ENCODE results near the gene ASCC1.
"Not testable (repeated sequence)": the region's sequence is repeated elsewhere in the genome, so short reads cannot be mapped to it uniquely, and the experiment has no call there.

The ASCC1 gene

DNA sequence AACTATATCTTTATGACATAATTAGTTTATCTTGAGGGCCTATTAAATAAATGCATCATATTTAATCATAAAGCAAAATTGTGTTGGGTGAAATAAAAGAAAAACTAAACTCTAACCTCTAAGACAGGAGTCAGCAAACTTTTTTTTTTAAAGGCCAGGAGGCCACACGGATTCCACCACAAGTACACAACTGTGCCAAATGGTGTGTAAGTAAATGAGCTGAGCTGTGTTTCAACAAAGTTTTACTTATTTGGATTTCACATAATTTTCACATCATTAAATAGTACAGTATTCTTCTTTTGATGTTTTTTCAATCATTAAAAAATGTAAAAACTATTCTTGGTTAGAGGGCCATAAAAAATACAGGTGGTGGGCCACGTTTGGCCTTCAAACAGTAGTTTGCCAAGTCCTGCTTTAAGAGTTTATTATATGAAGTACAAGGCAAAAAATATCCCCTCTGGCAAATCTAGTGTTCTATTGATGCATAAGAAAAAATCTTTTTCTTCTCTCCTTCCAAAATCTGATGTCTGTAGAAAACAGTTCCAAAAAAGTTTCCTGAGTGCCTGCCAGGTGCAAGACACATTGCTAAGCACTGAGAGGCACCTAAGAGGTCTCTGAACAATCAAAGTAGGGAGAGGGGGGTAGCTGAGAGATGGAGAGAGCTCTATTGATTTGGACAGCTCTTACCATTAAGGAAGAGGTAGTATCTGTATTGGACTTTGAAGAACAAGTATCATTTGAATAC is 101.2 kb downstream of the ASCC1 start:
- TF ChIP-seq ZFX (IDR thresholded peaks at IDR 0.05) (no peak), CTCF (conservative IDR thresholded peaks at IDR 0.05) (no peak)
- H3K27ac ChIP-seq: no peak overlapping the region

DNA sequence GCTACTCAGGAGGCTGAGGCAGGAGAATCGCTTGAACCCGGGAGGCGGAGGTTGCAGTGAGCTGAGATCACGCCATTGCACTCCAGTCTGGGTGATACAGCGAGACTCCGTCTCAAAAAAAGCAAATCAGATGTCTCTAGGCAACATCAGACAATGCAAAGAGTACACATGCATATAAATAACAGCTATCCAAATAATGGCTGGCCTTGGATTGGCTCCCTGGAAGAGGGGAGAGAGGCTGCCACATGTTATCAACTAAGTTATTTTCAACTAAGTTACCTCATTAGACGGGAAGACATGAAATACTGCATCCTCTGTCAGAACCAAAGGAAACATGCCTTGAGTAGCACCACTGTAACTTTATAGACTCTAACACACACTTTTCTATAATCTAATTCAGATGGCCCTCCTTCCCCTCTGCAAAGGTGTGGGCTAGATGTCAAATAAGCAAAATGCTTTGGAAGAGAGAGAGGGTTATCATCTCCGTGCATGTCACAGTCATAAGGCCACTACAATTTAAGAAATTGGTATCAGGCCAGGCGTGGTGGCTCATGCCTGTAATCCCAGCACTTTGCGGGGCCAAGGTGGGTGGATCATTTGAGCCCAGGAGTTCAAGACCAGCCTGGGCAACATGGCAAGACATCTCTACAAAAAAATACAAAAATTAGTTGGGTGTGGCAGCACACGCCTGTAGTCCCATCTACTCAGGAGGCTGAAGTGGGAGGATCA is 105.2 kb downstream of the ASCC1 start:
- no peak overlapping the region for H3K27ac ChIP-seq
- TF ChIP-seq CTCF (conservative IDR thresholded peaks at IDR 0.05) (no peak), ZFX (IDR thresholded peaks at IDR 0.05) (no peak)

DNA sequence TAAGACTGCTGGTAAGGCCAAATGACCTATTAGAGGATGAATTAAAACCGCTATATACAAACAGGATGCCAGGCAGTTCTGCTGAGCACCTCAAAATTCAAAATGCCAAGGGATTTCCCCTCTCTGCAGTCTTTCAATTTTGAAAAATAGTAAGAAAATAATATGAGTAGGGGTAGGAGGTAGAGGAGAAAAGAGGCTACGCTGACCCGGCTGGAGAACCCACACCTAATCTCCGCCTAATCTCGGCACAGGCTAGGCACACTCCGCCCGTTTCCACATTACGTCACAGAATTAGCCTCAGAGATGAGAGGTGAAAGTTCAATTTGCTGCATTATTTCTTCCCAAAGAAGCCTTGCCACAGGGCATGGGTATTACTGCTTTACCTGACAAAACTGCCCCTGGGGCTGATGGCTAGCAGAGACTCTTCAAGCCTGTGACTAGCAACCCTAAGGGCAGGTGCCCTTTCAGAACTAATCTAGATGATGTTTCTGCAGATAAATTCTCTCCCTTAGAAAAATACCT is 106.4 kb downstream of the ASCC1 start:
- no peak overlapping the region for H3K27ac ChIP-seq
- TF ChIP-seq CTCF (conservative IDR thresholded peaks at IDR 0.05) (no peak), ZFX (IDR thresholded peaks at IDR 0.05) (no peak)

GRCh38 chr10:72108830-72109635 is 107.0 kb downstream of the ASCC1 start:
- TF ChIP-seq CTCF (conservative IDR thresholded peaks at IDR 0.05) (no peak), ZFX (IDR thresholded peaks at IDR 0.05) (no peak)
- H3K27ac ChIP-seq: no peak overlapping the region

DNA sequence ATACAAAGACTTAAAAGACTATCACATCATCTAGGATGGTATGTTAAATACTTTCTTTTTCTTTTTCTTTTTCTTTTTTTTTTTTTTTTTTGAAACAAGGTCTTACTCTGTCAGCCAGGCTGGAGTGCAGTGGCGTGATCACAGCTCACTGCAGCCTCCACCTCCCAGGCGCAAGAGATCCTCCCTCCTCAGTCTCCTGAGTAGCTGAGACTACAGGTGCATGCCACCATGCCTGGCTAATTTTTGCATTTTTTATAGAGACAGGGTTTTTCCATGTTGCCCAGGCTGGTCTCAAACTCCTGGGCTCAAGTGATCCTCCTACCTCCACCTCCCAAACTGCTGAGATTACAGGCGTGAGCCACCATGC is 108.1 kb downstream of the ASCC1 start:
- not testable (repeated sequence) for H3K27ac ChIP-seq

DNA sequence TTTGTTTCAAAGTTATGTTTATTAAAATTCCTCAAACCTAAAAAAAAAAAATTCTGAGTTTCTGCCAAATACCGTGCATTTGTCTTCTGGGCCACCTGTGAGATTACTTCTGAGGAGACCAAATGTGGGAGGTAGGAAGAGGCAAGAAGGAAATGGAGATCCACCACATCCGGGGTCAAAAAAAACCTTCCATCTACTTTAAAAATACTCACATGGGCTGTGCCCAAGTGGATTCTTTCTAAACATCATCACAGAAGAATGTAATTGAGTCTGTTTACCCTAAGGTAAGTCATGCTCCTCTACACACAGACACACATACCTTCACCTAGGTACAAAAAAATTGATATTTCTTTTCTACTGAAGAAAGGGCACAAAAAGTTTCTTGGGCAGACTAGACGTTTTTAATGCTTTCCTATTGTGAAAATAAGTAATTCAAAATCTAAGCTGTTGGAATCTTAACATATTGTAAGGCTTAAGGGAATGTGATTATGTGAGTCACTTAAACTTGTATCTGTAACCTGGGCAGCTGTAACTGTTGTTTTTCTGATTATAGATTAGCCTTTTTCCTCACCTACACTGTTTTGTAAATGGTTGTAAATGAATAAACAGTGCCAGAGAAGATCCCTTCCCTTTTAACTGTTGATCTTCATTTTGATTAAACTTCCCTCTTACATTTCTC is 108.6 kb downstream of the ASCC1 start:
- no peak overlapping the region for H3K27ac ChIP-seq
- no peak for TF ChIP-seq CTCF (conservative IDR thresholded peaks at IDR 0.05)
- TF ChIP-seq ZFX (IDR thresholded peaks at IDR 0.05): no peak

- H3K27ac ChIP-seq: no peak overlapping the region
- TF ChIP-seq ZFX (IDR thresholded peaks at IDR 0.05) (no peak), CTCF (conservative IDR thresholded peaks at IDR 0.05) (no peak)
These were observed 109.2 kb downstream of the ASCC1 start for GRCh38 chr10:72106896-72107295.
